Adrenal gland (tissue), 12 donors: Measurements from ENCODE around the gene RCN2. TPM values are rescaled to one million over a fixed set of nuclear protein-coding genes. Genes with fewer than 3 reads are reported as not detected.
"Not testable (repeated sequence)": the region's sequence is repeated elsewhere in the genome, so short reads cannot be mapped to it uniquely, and the experiment has no call there.

Experiments used
- DNase-seq, 7 donors: peaks; one replicate each; pipeline ENCODE4 v3.0.0-alpha.2; 2019 to 2020
- H3K27ac ChIP-seq, 5 donors: fragments of 200-600 bp; sonication (generic) in 4 of 5; 1 replicate in 3 of 5; 2 replicates in 2 of 5; pipeline versions ENCODE4 v1.5.1 to v1.8.0; 2016 to 2020; ENCODE audit warnings: mild to moderate bottlenecking in 1 of 5
- H3K27me3 ChIP-seq: fragments of 200-600 bp; 2 replicates; pipeline ENCODE4 v1.8.0; 2021
- H3K36me3 ChIP-seq, 2 donors: fragments of 200-600 bp; replicated peaks in 1 of 2; 1 replicate in 1 of 2; 2 replicates in 1 of 2; pipeline versions ENCODE4 v1.5.1 to v1.8.0; 2018 to 2022
- H3K4me1 ChIP-seq, 2 donors: fragments of 200-600 bp; replicated peaks in 1 of 2; 1 replicate in 1 of 2; 2 replicates in 1 of 2; pipeline versions ENCODE4 v1.5.1 to v1.8.0; 2018 to 2021
- H3K4me3 ChIP-seq, 4 donors: fragments of 200-600 bp; sonication (generic) in 3 of 4; one replicate each; pipeline ENCODE4 v1.5.1; 2016 to 2018
- H3K9me3 ChIP-seq, 3 donors: fragments of 200-600 bp; sonication (generic) in 1 of 3; replicated peaks in 1 of 3; 1 replicate in 2 of 3; 2 replicates in 1 of 3; pipeline versions ENCODE4 v1.5.1 to v1.8.0; 2016 to 2021
- CTCF ChIP-seq, 6 experiments: fragments of 450-650 bp in 4 of 6; fragments of 200-600 bp in 2 of 6; sonication (generic) in 1 of 6; IDR thresholded peaks; 1 replicate in 5 of 6; 2 replicates in 1 of 6; pipeline versions ENCODE4 v1.5.1 to v1.8.0; 2016 to 2021; ENCODE audit warnings: antibody characterized with exemption in 6 of 6, mild to moderate bottlenecking in 2 of 6, moderate library complexity in 1 of 6
- POLR2A ChIP-seq, 2 donors: fragments of 450-650 bp; IDR thresholded peaks; one replicate each; pipeline ENCODE4 v1.6.1; 2017; ENCODE audit warnings: antibody characterized with exemption in 2 of 2, mild to moderate bottlenecking in 2 of 2, moderate library complexity in 1 of 2
- WGBS, 4 donors: extraction: QIAGEN DNeasy Blood & Tissue Kit in 2 of 4; methylation state at CpG; one replicate each; pipeline versions ENCODE4 v1.1.5 to v1.1.7; 2013 to 2017; 5-methylcytosine and 5-hydroxymethylcytosine counted together
- intact Hi-C, 2 donors: fragments of 100-400 bp; cut with DNase I; formaldehyde crosslinking; loops; one replicate each; pipeline versions ENCODE4 v1.14.1 to v1.15.0; 2022 to 2023
- polyA plus RNA-seq, 3 donors: library from polyadenylated mRNA; stranded (reverse); fragments of 200-250 nt in 2 of 3; fragments of 350-450 nt in 1 of 3; fragmentation: Illumina TruSeq in 1 of 3; extraction: RNeasy Lipid Tissue Mini Kit (QIAGEN cat#74804) in 1 of 3; gene quantifications; one replicate each; pipeline ENCODE4 v1.2.3, GENCODE V29; 2013 to 2014
- total RNA-seq, 9 donors: library from RNA; depleted of rRNA in 4 of 9; stranded (reverse); fragments of >200 nt in 4 of 9; fragments of 120-200 nt in 1 of 9; fragmentation: NEBNext Ultra II Directional in 1 of 9; extraction: Animal tissue kit (Norgen Biotek cat#: 25700) in 1 of 9; gene quantifications; one replicate each; pipeline versions ENCODE4 v1.1.0 to v1.2.4, GENCODE V29; 2013 to 2023
- donor health status: healthy with polysubstance abuse.
- donor health status: Bipolar disorder and iron deficiency.
- donor health status: DM: yes; HTN: yes; CAD: no.
- donor health status: DM: no; HTN: no; CAD: no.
- donor health status: DM: no; HTN: no; CAD: no.
- donor health status: DM: yes; HTN: yes; CAD: no.

Gene RCN2
- total and polyA plus RNA-seq, 12 donors = 9.7 to 58.6 (median 30.5) TPM

GRCh38 chr15:76894174-76894573 is 37.4 kb upstream of the RCN2 start:
- H3K9me3 ChIP-seq = no peaks in the 10 kb centered on the region
- no peak for DNase-seq
- H3K4me1 ChIP-seq = no peaks in the 10 kb centered on the region
- intact Hi-C loops = no loop called here
- no peaks in the 10 kb centered on the region for H3K27me3 ChIP-seq
- H3K27ac ChIP-seq = no peak overlapping the region
- H3K4me3 ChIP-seq = no peak overlapping the region
- no peaks in the 10 kb centered on the region for H3K36me3 ChIP-seq
- WGBS, 4 donors = 95 to 100% (median 98%) methylated on average over 2 of the region's 2 CpGs
- TF ChIP-seq CTCF (IDR thresholded peaks at IDR 0.05) (no peak), POLR2A (IDR thresholded peaks at IDR 0.05) (no peak)

- DNase-seq = no peak
- WGBS, 4 donors = 85 to 95% (median 92%) methylated on average over 4 of the region's 4 CpGs
- Histone ChIP-seq H3K4me3 (no peak overlapping the region), H3K4me1 (peaks cover 7 to 9% of the 10 kb centered on the region in 2 donors), H3K27ac (no peak overlapping the region), H3K36me3 (no peaks in the 10 kb centered on the region), H3K9me3 (no peaks in the 10 kb centered on the region), H3K27me3 (no peaks in the 10 kb centered on the region)
- TF ChIP-seq POLR2A (IDR thresholded peaks at IDR 0.05) = no peak
- intact Hi-C loops = no loop called here
Observed at GRCh38 chr15:76898102-76898501, 33.4 kb upstream of the RCN2 start.

- intact Hi-C loops, H3K27ac ChIP-seq, DNase-seq, H3K27me3 ChIP-seq, H3K9me3 ChIP-seq, H3K36me3 ChIP-seq, H3K4me3 ChIP-seq: not testable (repeated sequence)
- peaks cover 14 to 22% of the 10 kb centered on the region in 2 donors for H3K4me1 ChIP-seq
- 92 to 96% (median 95%) methylated on average over 31 to 39 of the region's 39 CpGs for WGBS, 4 donors
Observed at GRCh38 chr15:76899176-76899930, 32.2 kb upstream of the RCN2 start.

GRCh38 chr15:76899931-76900310 is 31.6 kb upstream of the RCN2 start:
- WGBS, 4 donors = 28 to 70% (median 60%) methylated on average over 2 to 4 of the region's 6 CpGs
- H3K4me1 ChIP-seq = peaks cover 14 to 24% of the 10 kb centered on the region in 2 donors
- intact Hi-C loops, DNase-seq, H3K4me3 ChIP-seq, H3K9me3 ChIP-seq, H3K36me3 ChIP-seq, H3K27me3 ChIP-seq, H3K27ac ChIP-seq: not testable (repeated sequence)

- intact Hi-C loops = no loop called here
- TF ChIP-seq CTCF (IDR thresholded peaks at IDR 0.05) (no peak), POLR2A (IDR thresholded peaks at IDR 0.05) (no peak)
- Histone ChIP-seq H3K27me3 (no peaks in the 10 kb centered on the region), H3K27ac (no peak overlapping the region), H3K9me3 (no peaks in the 10 kb centered on the region), H3K36me3 (no peaks in the 10 kb centered on the region), H3K4me1 (peaks cover 14 to 32% of the 10 kb centered on the region in 2 donors), H3K4me3 (no peak overlapping the region)
- DNase-seq = no peak
- 97 to 100% (median 98%) methylated on average over 2 of the region's 2 CpGs for WGBS, 4 donors
Observed at GRCh38 chr15:76901965-76902364, 29.6 kb upstream of the RCN2 start.

GRCh38 chr15:76903251-76903681 is 28.3 kb upstream of the RCN2 start:
- peak in 3 of 6 experiments; percentile 17 to 31 (median 30) for TF ChIP-seq CTCF (IDR thresholded peaks at IDR 0.05)
- no peak for TF ChIP-seq POLR2A (IDR thresholded peaks at IDR 0.05)
- H3K4me3 ChIP-seq = no peak overlapping the region
- no peaks in the 10 kb centered on the region for H3K9me3 ChIP-seq
- H3K4me1 ChIP-seq = peaks cover 14 to 32% of the 10 kb centered on the region in 2 donors
- intact Hi-C loops = no loop called here
- no peaks in the 10 kb centered on the region for H3K36me3 ChIP-seq
- peak overlapping the region in 4 of 5 donors; percentile 1 to 92 (median 68) for H3K27ac ChIP-seq
- peak in 1 of 7 donors; percentile 8 for DNase-seq
- H3K27me3 ChIP-seq = no peaks in the 10 kb centered on the region
